LNCAP (cell line): ENCODE measurements around the gene PCDHGA3.

Experiments
- CTCF ChIP-seq: fragments of 450-650 bp; IDR thresholded peaks from 2 replicates; pipeline ENCODE4 v1.5.1; 2017; ENCODE audit warnings: mild to moderate bottlenecking

PCDHGA3 gene

GRCh38 chr5:141343242-141343952 is at the start of gene PCDHGA3:
PCDHGA3 (plus strand) TSS chr5:141343829; CDS start chr5:141344034, 205 bp downstream.
- TF ChIP-seq CTCF = peak; percentile 56

DNA sequence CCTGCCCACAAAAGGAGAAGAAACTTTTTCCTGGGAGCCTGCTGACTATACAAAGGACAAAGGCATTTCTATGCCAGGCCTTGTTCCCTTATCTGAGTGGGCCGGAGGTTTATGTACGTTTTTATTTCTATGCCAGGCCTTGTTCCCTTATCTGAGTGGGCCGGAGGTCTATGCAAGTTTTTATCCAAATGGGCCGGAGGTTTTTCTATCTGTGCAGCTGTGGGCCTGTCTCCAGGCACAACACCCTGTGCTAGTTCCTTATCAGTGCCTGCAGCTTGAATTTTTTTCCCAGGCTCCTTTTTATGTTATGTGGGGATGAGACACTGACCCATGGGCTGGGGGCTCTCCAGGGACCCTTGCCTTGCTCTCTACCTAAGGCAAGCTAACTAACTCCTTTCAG is 45.3 kb upstream of the PCDHGA3 start:
- no peak for TF ChIP-seq CTCF

- TF ChIP-seq CTCF = no peak
These were observed 39.9 kb upstream of the PCDHGA3 start, which contains the start of gene SLC25A2 for GRCh38 chr5:141303756-141304155. SLC25A2 (minus strand) TSS chr5:141304049; CDS start chr5:141303865, 184 bp downstream.

DNA sequence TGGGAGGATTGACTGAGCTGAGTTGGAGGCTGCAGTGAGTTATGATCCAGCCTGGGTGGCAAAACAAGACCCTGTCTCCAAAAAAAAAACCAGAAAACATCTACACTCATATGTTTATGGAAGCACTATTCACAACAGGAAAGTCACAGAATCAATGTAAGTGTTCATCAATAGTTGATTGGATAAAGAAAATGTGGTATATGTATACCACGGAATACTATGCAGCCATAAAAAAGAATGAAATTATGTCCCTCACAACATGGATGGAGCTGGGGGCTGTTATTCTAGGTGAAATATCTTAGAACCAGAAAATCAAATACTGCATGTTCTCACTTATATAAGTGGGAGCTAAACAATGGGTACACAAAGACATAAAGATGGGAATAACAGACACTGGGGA is 37.0 kb upstream of the PCDHGA3 start:
- TF ChIP-seq CTCF = no peak

DNA sequence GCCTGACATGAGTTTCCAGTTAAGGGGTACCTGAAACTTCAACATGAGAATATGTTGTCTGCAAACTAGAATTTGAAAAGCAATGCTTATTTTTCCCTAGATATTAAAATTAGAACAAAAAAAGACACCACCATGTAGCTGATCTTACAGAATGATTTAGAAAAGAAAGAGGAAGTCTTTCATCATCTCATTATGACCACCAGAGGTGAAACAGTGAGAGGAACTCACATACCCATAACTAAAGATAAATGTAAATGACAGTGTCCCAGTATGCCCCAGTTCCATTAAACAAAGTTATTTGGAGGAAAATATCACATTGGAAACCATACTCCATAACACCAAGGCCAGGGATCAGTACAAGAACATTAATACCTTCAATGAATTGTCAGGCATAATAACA is 29.9 kb upstream of the PCDHGA3 start:
- TF ChIP-seq CTCF = no peak

DNA sequence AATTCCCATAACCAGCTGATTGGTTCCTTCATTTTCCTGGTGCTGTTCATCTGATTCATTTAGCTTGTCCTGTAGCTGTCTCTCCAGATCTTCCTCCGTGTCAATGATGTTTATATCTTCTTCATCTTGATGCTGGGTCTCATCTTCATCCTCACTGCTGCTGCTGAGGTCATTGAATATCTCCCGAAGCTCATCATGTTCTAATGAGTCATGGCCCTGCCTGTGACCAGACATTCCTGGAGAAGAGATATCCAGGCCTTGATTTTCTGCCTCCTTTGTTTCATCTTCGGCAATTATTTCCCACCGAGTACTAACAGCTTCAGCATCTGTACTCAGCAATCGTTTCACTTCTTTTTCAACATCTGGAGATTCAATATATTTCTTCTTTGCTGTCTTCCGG is 24.4 kb upstream of the PCDHGA3 start:
- TF ChIP-seq CTCF = no peak

- no peak for TF ChIP-seq CTCF
These were observed 23.9 kb upstream of the PCDHGA3 start for GRCh38 chr5:141319699-141320098.
